GM19099 (cell line): Measurements from ENCODE around the gene SARDH.

Experiments used
- POLR2A ChIP-seq: IDR thresholded peaks from 3 replicates; pipeline ENCODE4 v1.6.1; 2011; ENCODE audit warnings: low read depth; ENCODE audit not compliant: insufficient read length; ENCODE audit errors: extremely low read depth

Gene SARDH

GRCh38 chr9:133677126-133678010 lies 60.8 kb downstream of the SARDH start:
- TF ChIP-seq POLR2A, result no peak

GRCh38 chr9:133676450-133676849 lies 61.7 kb downstream of the SARDH start:
- TF ChIP-seq POLR2A, result no peak

DNA sequence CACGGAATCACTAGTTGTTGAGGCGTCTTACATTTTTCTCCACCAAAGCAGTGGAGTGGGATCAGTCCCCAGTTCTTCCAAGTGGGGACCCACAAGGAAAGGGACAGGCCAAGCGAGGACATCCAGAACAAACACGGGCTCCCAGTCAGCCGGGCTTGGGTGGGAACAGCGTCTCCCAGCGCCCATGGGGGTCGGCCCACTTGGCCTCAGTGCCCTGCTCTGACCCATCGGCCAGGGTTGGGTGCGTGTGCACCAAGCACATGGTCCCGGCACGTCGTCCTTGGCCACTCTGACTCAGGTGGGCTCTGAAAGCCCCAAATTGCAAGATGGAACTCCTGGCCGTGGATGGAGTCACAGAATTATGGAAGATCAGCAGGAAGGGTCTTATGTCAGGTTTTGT lies 64.1 kb downstream of the SARDH start:
- no peak for TF ChIP-seq POLR2A

DNA sequence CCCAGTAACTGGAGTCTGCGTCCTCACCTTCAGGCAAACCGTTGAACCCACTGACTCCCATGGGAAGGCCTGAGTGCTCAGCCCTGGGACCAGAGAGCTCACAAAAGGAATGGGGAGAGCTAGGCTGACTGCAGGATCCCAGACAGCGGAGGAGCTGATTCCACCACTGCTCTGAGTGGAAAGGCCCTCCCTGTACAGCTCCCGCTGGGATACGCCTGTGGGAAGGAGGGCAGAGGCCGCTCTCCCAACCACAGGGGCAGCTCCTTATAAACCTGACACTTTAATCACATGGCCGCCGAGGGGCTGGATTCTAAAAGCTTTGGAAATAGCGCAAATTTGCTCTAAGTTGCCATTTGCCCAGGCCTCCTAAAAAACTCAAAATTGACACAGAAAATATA lies 64.9 kb downstream of the SARDH start:
- TF ChIP-seq POLR2A, result no peak

GRCh38 chr9:133672503-133673257 lies 65.5 kb downstream of the SARDH start:
- no peak for TF ChIP-seq POLR2A

DNA sequence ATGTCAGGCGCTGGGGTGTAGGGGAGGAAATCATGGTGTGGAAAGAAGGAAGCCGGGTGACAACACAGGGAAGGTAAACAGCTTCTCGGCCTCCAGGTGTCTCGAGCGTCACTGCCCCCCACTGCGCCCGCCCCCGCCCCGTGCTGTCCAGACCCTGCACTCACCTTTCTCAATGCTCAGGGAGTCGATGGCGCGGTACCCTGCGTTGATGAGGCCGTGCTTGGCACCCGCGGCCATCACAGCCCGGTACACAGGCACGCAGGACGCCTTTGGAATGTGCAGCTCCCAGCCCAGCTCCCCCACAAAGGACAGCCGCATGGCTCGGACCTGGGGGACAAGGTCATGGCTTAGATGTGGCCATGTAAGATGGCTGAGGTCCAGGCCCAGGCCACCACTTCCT lies 66.8 kb downstream of the SARDH start:
- TF ChIP-seq POLR2A, result no peak

DNA sequence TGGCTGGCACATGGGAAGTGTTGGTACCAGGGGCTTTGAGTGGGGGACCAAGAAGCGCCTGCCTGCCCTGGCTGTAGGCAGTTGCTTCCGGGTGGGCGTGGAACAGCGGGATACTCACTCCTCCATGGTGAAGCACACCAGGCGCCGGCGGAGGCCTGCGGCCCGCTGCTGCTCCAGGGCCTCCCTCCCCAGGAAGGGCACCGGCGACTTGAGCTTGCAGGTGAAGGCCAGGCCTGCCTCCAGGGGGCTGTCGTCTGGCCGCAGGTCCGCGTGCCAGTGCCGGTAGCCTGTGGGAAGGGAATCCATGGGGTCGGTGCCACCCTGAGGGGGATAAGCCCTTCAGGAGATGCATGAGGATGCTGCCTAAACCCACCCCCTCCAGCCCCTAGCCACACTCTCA lies 67.7 kb downstream of the SARDH start:
- no peak for TF ChIP-seq POLR2A

GRCh38 chr9:133669182-133669801 lies 68.9 kb downstream of the SARDH start:
- no peak for TF ChIP-seq POLR2A

DNA sequence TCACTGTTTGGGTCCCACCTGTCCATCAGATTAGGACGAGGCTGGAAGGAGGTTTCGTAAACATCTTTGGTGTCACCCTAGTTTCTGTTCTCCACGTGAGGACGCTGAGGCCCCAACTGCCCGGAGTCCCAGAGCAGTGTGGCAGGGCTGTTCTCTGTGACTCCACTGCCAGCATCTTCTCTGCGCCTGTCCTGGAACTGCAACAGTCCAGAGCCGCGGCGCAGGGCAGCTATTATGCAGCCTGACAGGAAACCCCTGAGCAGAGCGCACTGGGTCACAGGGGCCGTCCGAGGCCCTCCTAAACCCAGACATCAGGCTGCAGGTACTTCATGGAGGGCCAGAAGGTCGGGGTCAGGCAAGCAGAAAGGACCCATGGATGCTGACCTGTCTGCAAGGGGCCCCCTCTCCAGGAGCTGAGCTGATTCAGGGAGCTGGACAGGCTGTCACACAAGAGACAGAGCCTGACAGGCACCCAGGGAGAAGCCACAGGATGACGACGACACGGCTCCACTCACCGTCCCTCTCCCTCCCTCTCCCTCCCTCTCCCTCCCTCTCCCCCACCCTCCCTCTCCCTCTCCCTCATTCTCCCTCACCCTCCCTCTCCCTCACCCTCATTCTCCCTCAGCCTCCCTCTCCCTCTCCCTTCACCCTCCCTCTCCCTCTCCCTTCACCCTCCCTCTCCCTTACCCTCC lies 70.2 kb downstream of the SARDH start:
- TF ChIP-seq POLR2A, result no peak

- no peak for TF ChIP-seq POLR2A
These were observed 71.3 kb downstream of the SARDH start for GRCh38 chr9:133666845-133667244.

DNA sequence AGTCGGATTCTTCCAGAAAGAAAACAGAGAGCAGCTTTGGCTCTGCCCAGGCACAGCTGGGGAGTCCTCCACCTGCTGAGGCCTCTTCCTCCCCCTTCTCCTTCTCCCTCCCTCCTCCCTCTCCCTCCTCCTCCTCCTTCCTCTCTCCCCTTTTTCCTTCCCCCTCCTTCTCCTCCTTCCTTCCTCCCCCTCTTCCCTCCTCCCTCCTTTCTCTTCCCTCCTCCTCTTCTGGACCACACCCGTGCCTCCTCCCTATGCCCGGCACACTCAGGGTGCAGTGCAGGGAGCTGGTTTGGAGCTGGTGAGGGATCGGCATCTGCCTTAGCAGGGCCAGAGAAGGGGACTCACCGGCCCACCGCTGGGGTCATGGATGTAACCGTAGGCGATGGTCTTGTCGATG lies 71.8 kb downstream of the SARDH start:
- no peak for TF ChIP-seq POLR2A

- TF ChIP-seq POLR2A, result no peak
These were observed 72.6 kb downstream of the SARDH start for GRCh38 chr9:133665535-133665934.

DNA sequence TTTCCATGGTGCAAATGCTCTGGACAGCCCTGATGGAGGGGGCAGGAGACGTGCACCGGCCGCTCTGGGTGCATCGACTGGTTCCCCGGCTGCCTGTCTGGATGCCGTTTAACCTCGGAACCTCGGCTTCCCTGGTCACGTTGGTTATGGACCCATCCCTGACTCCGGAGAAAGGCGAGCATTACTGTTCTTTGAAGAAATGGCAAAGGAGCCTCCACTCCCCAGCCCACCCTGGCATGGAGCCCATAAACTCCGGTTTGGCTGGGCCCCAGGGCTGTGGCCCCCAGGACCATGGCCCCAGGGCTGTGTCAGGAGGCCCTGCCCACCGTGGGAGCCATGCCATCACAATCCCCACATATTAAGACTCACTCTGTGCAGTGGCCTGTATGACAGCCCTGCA lies 73.1 kb downstream of the SARDH start:
- TF ChIP-seq POLR2A, result no peak

DNA sequence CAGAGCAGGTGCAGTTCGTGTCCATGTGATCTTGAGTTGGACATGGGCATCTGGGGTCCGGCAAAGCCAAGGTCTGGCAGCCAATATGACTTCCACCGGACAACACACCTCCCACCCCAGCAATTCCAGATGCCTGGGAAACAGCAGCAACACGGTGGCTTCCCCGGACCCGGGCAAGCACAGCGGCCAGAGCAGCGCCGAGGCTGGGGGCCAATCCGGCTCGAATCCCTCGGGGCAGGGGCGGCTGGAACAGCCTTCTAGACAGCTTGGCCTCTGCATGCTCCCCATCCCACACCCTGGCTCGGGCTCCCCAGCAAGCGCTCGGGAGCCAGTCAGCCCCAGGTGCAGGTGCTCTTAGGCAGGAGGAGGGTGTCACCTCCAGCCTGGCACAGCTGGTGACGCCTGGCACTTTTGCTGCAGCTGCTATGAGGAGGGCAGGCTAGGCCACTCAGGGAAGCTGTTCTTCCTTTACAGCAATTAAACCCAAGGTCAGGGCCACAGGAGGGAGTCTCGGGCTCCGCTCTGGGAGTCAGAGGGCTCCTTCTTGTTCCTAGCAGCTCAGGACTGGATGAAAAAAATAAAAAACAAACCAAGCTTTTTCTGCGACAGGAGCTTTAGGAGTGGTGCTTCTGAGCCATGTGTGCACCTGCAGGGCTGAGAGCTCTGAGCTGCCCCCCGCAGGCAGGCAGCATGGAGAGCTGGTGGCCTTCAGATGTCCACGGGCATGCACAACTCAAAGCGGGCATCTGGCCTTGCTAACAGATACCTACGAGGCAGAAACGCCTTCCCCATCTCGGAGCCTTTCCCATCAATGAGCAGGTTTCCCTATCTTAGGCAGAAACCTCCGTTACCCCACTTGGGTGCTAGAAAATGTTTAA lies 73.7 kb downstream of the SARDH start:
- TF ChIP-seq POLR2A, result no peak
